Heart left ventricle (tissue), 16 donors: Measurements from ENCODE around the gene VWA8. TPM values are rescaled to one million over a fixed set of nuclear protein-coding genes. Genes with fewer than 3 reads are reported as not detected.

ENCODE experiments used
- ATAC-seq, 4 donors: fragments of 200-7000 bp; cut with Tn5 transposase; one replicate each; pipeline ENCODE4 v1.9.1; 2020 to 2022; ENCODE audit warnings: moderate library complexity in 4 of 4, mild to moderate bottlenecking in 3 of 4, moderate number of reproducible peaks in 1 of 4
- DNase-seq, 5 donors: peaks; one replicate each; pipeline ENCODE4 v3.0.0-alpha.2; 2020
- H3K27ac ChIP-seq, 12 donors: fragments of 200-600 bp; sonication (generic) in 4 of 12; one replicate each; pipeline versions ENCODE4 v1.5.0 to v1.8.0; 2016 to 2022; ENCODE audit warnings: mild to moderate bottlenecking in 2 of 12
- H3K27me3 ChIP-seq, 9 donors: fragments of 200-600 bp; sonication (generic) in 2 of 9; one replicate each; pipeline versions ENCODE4 v1.5.1 to v1.8.0; 2016 to 2022; ENCODE audit warnings: mild to moderate bottlenecking in 3 of 9
- H3K36me3 ChIP-seq, 9 donors: fragments of 200-600 bp; sonication (generic) in 2 of 9; one replicate each; pipeline versions ENCODE4 v1.5.0 to v1.8.0; 2018 to 2022; ENCODE audit warnings: mild to moderate bottlenecking in 2 of 9
- H3K4me1 ChIP-seq, 12 donors: fragments of 200-600 bp; sonication (generic) in 4 of 12; one replicate each; pipeline versions ENCODE4 v1.5.0 to v1.8.0; 2016 to 2022; ENCODE audit warnings: mild to moderate bottlenecking in 3 of 12
- H3K4me3 ChIP-seq, 12 donors: fragments of 200-600 bp; sonication (generic) in 4 of 12; one replicate each; pipeline versions ENCODE4 v1.5.0 to v1.8.0; 2017 to 2022; ENCODE audit warnings: mild to moderate bottlenecking in 9 of 12, moderate library complexity in 4 of 12
- H3K9me3 ChIP-seq, 12 donors: fragments of 200-600 bp; sonication (generic) in 4 of 12; one replicate each; pipeline versions ENCODE4 v1.5.0 to v1.8.0; 2016 to 2022; ENCODE audit warnings: mild to moderate bottlenecking in 1 of 12
- POLR2A ChIP-seq, 2 donors: fragments of 450-650 bp; IDR thresholded peaks; one replicate each; pipeline ENCODE4 v1.6.1; 2017; ENCODE audit warnings: antibody characterized with exemption in 2 of 2, mild to moderate bottlenecking in 2 of 2, moderate library complexity in 2 of 2
- whole genome bisulfite sequencing, 4 donors: extraction: QIAGEN DNeasy Blood & Tissue Kit in 2 of 4; methylation state at CpG; one replicate each; pipeline versions ENCODE4 v1.1.5 to v1.1.7; 2013 to 2018; 5-methylcytosine and 5-hydroxymethylcytosine counted together
- intact Hi-C, 10 donors: fragments of 100-400 bp; cut with DNase I; formaldehyde crosslinking; loops; one replicate each; pipeline versions ENCODE4 v1.11.1 to v1.14.2; 2022
- polyA plus RNA-seq, 2 donors: library from polyadenylated mRNA; stranded (reverse); fragments of 200-250 nt; gene quantifications; one replicate each; pipeline ENCODE4 v1.2.3, GENCODE V29; 2013
- total RNA-seq, 9 donors: library from RNA; depleted of rRNA in 2 of 9; stranded (reverse); fragments of >200 nt in 2 of 9; fragmentation: NEBNext Ultra II Directional in 3 of 9; extraction: Animal tissue kit (Norgen Biotek cat#: 25700) in 3 of 9; gene quantifications; one replicate each; pipeline versions ENCODE4 v1.1.0 to v1.2.4, GENCODE V29; 2016 to 2023
- TF ChIP-seq, protein P1 (sequence below), 12 donors: fragments of 200-600 bp; sonication (generic) in 4 of 12; IDR thresholded peaks; one replicate each; pipeline versions ENCODE4 v1.5.0 to v1.8.0; 2018 to 2022; ENCODE audit warnings: antibody characterized with exemption in 12 of 12, mild to moderate bottlenecking in 5 of 12
- donor health status: ischemic (EF 13 %, LVEDD 7.1; RV severe dilation, severe dysfunction).
- donor health status: healthy with polysubstance abuse.
- donor health status: DM: no; HTN: yes; CAD: no.
- donor health status: DM: no; HTN: no; CAD: no.
- donor health status: ischemic (EF 25% LVEDD 6.9; RV normal size, moderate dysfunction).
- donor health status: ischemic (EF 25% LVEDD 5.7; RV mildly dilated, moderate dysfunction).
- donor health status: healthy.
- donor health status: DM: yes; HTN: yes; CAD: no.
- donor health status: ischemic (EF 35%, LVEDD 5.7; RV mildly dilated, moderate dysfunction).
- donor health status: nonischemic (EF 11% LVEDD 7.7; RV severe dilation, severe dysfunction).
- donor health status: DM: yes; HTN: yes; CAD: no.
- donor health status: PGD.
- donor health status: ischemic (EF 29% LVEDD 5.4; RV normal size, mild dysfunction).
- donor health status: nonischemic (EF 23%, LVEDD 6.1; RV moderate dilation, normal function).

Gene VWA8
- total and polyA plus RNA-seq, 11 donors, result 12.1 to 64.1 (median 41.8) TPM

GRCh38 chr13:41605319-41606285 is 355.3 kb downstream of the VWA8 start:
- H3K4me3 ChIP-seq, result no peak overlapping the region
- DNase-seq (no peak), ATAC-seq (no peak)
- WGBS, 4 donors, result 82 to 87% (median 85%) methylated on average over 5 of the region's 5 CpGs
- no peaks in the 10 kb centered on the region for H3K27me3 ChIP-seq
- no peak for TF ChIP-seq POLR2A (IDR thresholded peaks at IDR 0.05)
- H3K9me3 ChIP-seq, result no peaks in the 10 kb centered on the region
- peaks cover 0 to 78% (median 40%) of the 10 kb centered on the region in 9 donors for H3K36me3 ChIP-seq
- H3K4me1 ChIP-seq, result peaks cover 0 to 9% (median 4%) of the 10 kb centered on the region in 12 donors
- intact Hi-C loops, result no loop called here
- H3K27ac ChIP-seq, result no peak overlapping the region

GRCh38 chr13:41603917-41604316 is 357.0 kb downstream of the VWA8 start:
- Histone ChIP-seq H3K4me1 (no peaks in the 10 kb centered on the region), H3K27me3 (no peaks in the 10 kb centered on the region), H3K27ac (no peak overlapping the region), H3K9me3 (no peaks in the 10 kb centered on the region), H3K4me3 (no peak overlapping the region), H3K36me3 (peaks cover 0 to 63% (median 26%) of the 10 kb centered on the region in 9 donors)
- no peak for TF ChIP-seq POLR2A (IDR thresholded peaks at IDR 0.05)
- TF ChIP-seq, protein P1, sequence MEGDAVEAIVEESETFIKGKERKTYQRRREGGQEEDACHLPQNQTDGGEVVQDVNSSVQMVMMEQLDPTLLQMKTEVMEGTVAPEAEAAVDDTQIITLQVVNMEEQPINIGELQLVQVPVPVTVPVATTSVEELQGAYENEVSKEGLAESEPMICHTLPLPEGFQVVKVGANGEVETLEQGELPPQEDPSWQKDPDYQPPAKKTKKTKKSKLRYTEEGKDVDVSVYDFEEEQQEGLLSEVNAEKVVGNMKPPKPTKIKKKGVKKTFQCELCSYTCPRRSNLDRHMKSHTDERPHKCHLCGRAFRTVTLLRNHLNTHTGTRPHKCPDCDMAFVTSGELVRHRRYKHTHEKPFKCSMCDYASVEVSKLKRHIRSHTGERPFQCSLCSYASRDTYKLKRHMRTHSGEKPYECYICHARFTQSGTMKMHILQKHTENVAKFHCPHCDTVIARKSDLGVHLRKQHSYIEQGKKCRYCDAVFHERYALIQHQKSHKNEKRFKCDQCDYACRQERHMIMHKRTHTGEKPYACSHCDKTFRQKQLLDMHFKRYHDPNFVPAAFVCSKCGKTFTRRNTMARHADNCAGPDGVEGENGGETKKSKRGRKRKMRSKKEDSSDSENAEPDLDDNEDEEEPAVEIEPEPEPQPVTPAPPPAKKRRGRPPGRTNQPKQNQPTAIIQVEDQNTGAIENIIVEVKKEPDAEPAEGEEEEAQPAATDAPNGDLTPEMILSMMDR (IDR thresholded peaks at IDR 0.05), result no peak
- WGBS, 4 donors, result 85 to 100% (median 98%) methylated on average over 1 of the region's 1 CpG
- DNase-seq, result peak in 1 of 5 donors; percentile 38
- intact Hi-C loops, result no loop called here
- ATAC-seq, result peak in 2 of 4 donors; percentile 49 to 56

DNA sequence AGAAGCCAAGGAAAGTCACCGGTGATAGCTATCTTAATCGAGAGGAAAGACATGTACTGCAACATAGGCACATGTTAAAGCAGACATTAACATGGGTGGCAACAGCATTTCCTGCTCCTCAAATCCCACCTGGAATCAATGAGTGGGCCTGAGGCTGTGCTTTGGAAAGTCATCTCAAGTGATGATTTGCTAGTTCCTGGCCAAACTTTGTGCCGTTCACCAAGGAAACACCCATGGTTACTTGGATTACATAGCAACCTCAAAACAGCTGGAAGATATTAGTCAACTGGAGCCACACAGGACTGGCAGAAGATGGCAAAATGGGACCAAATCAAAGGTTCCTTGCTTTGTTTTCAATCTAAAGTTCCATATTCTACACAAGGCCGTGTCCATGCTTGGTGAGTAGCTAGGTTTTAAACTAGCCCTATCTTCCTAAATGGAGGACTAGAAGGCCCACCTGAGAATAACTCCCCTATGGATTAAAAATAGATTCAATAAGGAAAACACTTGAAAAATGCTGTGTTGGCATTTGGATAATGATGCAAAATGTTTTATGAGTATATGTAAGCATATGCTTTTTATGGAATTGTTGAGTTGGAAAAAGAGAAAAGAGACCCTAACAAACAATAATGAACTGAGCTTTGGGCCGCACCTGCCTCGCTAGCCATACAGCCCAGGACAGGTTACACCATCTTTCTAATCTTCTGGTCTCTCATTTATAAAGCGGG is 359.0 kb downstream of the VWA8 start:
- whole genome bisulfite sequencing, 4 donors, result 89 to 93% (median 91%) methylated on average over 7 of the region's 7 CpGs
- intact Hi-C loops, result no loop called here
- H3K36me3 ChIP-seq, result peaks cover 0 to 42% (median 10%) of the 10 kb centered on the region in 9 donors

DNA sequence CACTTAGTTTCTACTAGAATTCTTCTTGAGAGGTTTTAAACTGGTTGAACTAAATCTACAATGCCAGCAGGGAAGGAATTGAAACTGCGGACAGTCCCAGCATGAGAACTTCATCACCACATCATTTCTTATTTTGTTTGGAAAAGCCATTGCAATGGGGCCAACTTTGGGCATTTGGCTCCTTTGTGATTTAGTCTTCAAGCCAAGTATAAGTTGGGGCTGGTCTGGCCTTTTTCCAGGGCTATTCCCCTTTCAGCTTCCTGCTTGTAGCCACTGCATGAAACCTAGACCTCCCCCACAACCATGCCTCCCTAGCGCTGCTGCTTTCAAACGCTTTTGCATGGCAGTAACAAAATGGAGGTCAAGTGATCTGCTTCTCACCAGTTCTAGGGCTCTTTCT is 361.3 kb downstream of the VWA8 start:
- WGBS, 4 donors, result 85 to 95% (median 88%) methylated on average over 3 of the region's 3 CpGs

More for the DNA sequence above, 359.0 kb downstream of the VWA8 start:
- Histone ChIP-seq H3K4me1 (no peaks in the 10 kb centered on the region), H3K4me3 (no peak overlapping the region), H3K9me3 (no peaks in the 10 kb centered on the region), H3K27ac (no peak overlapping the region), H3K27me3 (no peaks in the 10 kb centered on the region)
- DNase-seq, result no peak
- no peak for TF ChIP-seq POLR2A (IDR thresholded peaks at IDR 0.05)
- TF ChIP-seq, protein P1 (IDR thresholded peaks at IDR 0.05), result no peak
- ATAC-seq, result no peak

More for the DNA sequence above, 361.3 kb downstream of the VWA8 start:
- H3K9me3 ChIP-seq, result no peaks in the 10 kb centered on the region
- H3K4me3 ChIP-seq, result no peak overlapping the region
- no peak for TF ChIP-seq POLR2A (IDR thresholded peaks at IDR 0.05)
- TF ChIP-seq, protein P1 (IDR thresholded peaks at IDR 0.05), result no peak
- intact Hi-C loops, result loop anchor here in 1 of 10 donors (10.0 kb wide), 1 partner anchor 45 kb away; no protein-coding TSS in a partner anchor
- DNase-seq, result no peak
- H3K27me3 ChIP-seq, result no peaks in the 10 kb centered on the region
- no peak overlapping the region for H3K27ac ChIP-seq
- H3K4me1 ChIP-seq, result peaks cover 0 to 9% (median 4%) of the 10 kb centered on the region in 12 donors
- peaks cover 0 to 27% (median 3%) of the 10 kb centered on the region in 9 donors for H3K36me3 ChIP-seq
- ATAC-seq, result no peak
